ENCODE measurements around the gene OR4Q3.
"Not testable (repeated sequence)": the region's sequence is repeated elsewhere in the genome, so short reads cannot be mapped to it uniquely, and the experiment has no call there.

GRCh38 chr14:19788150-19788549 is 44.8 kb downstream of the OR4Q3 start:
- TF ChIP-seq, protein P1, sequence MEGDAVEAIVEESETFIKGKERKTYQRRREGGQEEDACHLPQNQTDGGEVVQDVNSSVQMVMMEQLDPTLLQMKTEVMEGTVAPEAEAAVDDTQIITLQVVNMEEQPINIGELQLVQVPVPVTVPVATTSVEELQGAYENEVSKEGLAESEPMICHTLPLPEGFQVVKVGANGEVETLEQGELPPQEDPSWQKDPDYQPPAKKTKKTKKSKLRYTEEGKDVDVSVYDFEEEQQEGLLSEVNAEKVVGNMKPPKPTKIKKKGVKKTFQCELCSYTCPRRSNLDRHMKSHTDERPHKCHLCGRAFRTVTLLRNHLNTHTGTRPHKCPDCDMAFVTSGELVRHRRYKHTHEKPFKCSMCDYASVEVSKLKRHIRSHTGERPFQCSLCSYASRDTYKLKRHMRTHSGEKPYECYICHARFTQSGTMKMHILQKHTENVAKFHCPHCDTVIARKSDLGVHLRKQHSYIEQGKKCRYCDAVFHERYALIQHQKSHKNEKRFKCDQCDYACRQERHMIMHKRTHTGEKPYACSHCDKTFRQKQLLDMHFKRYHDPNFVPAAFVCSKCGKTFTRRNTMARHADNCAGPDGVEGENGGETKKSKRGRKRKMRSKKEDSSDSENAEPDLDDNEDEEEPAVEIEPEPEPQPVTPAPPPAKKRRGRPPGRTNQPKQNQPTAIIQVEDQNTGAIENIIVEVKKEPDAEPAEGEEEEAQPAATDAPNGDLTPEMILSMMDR (conservative IDR thresholded peaks at IDR 0.05; ENCODE audit: low read length), result not testable (repeated sequence)
- TF ChIP-seq EZH2phosphoT487 (IDR thresholded peaks at IDR 0.05; ENCODE audit: borderline replicate concordance), result not testable (repeated sequence)
